ENCODE data around the gene CPPED1.

CPPED1 gene

DNA sequence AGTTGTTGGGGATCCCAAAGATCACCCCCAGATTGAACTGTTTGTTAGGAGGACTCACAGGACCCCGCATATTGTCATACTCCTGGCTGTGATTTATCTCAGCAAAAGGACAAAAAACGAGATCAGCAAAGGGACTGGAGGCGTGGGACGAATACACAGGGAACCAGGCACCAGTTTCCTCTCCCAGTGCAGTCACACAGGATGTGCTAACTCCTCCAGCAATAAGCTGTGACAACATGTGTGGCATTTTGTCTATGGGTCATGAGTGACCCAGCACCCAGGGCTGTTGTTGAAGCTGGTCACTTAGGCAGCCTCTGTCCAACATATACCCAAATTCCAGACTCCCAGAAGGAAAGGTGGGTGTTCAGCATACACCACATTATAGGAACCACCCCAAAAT lies 60.9 kb downstream of the CPPED1 start:
- FAIRE-seq, result no peak
- DNase-seq (ENCODE audit: insufficient read length, low spot score), result no peak

DNA sequence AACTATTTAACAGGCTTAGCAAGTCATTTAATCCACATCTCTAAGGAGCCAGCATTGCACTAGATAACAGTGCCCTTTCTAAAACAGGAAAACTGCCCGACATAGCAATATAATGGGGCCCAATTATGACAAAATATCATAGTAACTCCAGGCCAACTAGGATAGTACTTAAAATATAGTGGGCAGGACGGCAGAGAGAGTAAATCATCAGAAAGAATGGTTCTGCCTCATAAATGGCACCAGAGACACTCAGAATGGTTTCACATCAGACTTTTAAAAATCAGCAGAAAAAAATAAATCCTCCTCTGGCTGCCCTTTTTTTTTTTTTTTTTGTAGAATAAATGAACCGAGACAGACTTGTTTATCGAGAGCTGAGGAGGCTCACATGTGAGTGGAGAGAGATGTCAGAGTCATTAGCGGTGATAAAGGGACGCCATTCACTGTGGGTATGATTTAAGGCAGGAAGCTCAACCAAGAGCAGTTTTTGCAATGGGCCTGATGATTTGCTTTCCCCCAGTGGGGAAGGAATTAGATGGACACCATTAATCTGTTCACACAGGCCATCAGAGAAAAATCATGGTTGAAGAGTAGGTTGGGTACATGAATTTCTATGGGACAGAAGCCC lies 62.6 kb downstream of the CPPED1 start:
- no peak for DNase-seq (ENCODE audit: insufficient read length, low spot score)
- no peak for FAIRE-seq

DNA sequence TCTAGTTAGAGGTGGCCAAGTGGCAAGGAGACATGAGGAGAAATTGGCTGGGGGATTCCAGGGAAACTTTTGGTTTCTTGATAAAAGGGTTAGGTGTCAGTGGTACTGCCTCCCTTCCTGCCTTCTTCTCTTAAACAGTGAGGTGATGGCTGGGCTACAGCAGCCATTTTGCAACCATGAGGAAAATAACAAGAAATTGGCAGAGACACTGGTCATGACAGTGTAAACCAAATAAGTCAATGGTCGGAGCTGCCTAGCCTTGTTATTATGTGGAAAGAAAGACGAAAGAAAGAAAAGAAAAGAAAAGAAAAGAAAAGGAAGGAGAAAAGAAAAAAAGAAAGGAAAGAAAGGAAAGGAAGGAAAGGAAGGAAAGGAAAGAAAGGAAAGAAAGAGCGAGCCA lies 63.9 kb downstream of the CPPED1 start:
- FAIRE-seq, result no peak

DNA sequence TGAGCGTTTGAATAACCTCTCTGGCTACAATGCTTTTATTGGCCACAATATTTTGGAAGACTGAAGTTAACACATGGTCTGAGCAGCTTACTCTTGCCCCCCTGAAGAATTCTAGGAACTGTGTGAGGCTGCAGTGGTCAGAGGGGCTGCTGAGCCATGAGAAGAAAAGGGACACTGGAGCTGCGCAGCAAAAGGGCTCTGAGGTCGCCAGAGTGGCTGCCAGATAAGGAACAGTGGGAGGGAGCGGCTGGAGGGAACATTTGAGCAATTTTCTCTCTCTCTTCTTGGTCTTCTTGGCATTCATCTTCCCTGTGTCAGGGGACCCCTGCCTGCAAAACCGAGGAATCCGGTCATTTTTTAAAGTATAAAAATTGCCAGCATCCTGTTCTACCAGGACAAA lies 66.1 kb downstream of the CPPED1 start:
- FAIRE-seq, result no peak
- DNase-seq (ENCODE audit: insufficient read length, low spot score), result no peak

More for the DNA sequence above, 63.9 kb downstream of the CPPED1 start:
- DNase-seq (ENCODE audit: insufficient read length, low spot score), result no peak

DNA sequence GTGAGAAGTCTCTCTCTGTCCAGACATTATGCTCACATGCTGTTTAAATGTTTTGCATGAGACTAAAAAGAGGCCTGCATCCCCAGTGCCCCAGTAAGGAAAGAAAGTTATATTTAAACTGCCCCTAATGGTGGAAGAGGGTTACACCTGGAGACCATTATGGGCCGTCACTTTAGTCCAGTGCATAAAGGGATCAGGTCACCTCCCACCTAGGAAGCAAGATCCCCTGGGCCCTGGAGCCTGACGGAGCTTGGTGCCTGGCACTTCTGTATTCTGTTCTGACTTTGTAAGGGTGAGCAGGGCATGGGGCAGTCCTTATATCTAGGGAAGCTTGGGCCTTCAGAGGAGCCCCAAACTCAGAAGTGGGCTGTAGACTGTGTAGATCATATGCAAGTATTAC lies 67.9 kb downstream of the CPPED1 start:
- DNase-seq (ENCODE audit: insufficient read length, low spot score) (no peak), FAIRE-seq (no peak)

DNA sequence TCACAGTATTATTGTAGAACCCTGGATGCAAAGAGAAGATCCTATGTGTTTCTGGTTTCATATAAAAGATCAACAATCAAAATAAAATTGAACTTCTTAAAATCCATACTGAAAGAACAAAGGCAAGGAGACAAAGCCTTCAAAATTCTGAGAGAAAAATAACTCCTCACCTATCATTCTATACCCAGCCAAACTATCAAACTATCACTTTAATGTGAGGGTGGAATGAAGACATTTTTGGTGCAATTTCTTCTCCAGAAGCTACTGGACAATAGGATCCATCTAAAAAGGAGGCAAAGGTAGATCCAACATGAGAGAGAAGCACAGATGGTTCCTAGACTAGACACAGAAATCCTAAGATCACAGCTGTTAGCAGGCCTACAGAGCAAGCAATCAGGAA lies 71.1 kb downstream of the CPPED1 start:
- no peak for DNase-seq (ENCODE audit: insufficient read length, low spot score)
- FAIRE-seq, result no peak

DNA sequence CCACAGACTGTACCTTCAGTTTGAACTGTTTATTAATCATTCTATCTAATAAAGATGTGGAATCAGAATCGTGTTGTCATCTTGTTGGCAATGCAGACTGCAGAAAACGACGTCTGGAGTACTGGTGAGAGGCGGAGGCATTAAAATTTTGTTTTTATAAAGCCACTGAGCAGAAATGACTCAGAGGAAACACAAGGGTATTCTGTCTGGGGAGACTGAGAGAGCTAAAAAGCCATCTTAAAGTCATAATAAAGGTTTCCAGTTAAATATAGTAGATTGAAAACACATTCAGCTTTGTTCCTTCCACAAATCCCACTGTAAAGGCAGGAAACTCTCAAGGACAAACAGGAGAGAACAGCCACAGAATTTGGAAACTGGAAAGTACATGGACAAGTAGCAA lies 74.2 kb downstream of the CPPED1 start:
- no peak for DNase-seq (ENCODE audit: insufficient read length, low spot score)
- no peak for FAIRE-seq

DNA sequence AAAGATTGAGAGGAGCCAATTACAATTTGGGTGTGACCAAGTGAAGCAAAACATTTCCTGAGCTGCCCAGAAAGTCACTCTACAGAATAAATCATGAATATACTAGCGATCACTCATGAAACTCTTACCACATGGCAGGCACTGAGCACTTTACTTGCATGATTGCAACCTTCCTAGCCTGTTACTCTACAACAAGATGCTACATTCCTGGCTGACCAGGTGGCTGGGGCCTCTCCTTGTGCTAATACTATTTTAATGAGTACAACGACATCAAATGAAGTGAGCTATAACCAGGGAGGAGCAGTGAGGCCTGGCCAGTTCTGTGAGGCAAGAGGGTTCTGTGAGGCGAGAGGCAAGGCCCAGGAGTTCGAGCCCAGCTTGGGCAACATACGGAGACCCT lies 75.2 kb downstream of the CPPED1 start:
- DNase-seq (ENCODE audit: insufficient read length, low spot score), result no peak
- FAIRE-seq, result no peak

DNA sequence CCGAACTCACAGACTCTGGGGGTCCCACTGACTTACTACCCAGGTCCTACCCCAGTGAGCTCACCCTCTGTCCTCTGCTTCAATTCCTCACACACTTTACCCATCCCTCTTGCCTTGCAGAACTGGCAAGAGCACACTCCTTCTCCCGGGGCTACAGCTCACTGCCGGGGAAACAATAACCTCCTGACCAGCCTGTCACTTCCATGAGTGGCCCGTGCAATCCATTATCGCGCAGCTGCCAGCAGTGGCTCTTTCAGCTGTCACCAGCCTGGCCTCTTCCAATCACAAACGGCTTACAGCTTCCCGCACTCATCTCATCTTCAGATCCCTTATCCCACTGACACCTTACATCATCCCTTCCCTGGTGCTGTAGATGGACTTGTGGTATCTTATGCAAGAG lies 79.5 kb downstream of the CPPED1 start:
- DNase-seq (ENCODE audit: insufficient read length, low spot score), result no peak
- FAIRE-seq, result no peak

DNA sequence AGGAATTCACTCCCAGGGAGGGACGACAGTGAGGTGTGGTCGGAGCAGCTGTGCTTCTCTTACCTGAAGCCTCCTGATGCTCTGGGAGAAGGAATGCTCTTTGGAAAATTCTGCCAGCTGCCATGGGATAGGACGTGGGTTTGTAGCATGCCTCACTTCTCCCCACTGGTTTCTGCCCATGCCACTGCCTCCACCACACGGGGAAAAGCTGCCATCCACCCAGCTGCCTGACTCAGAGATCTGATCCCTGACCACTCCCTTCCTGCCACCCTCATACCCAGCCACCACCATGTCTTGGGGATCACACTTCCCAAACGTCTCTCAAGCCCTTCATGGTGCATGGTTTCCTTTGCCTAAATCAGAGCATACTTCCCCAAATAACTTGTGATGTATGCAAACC lies 80.0 kb downstream of the CPPED1 start:
- no peak for FAIRE-seq
- DNase-seq (ENCODE audit: insufficient read length, low spot score), result no peak

DNA sequence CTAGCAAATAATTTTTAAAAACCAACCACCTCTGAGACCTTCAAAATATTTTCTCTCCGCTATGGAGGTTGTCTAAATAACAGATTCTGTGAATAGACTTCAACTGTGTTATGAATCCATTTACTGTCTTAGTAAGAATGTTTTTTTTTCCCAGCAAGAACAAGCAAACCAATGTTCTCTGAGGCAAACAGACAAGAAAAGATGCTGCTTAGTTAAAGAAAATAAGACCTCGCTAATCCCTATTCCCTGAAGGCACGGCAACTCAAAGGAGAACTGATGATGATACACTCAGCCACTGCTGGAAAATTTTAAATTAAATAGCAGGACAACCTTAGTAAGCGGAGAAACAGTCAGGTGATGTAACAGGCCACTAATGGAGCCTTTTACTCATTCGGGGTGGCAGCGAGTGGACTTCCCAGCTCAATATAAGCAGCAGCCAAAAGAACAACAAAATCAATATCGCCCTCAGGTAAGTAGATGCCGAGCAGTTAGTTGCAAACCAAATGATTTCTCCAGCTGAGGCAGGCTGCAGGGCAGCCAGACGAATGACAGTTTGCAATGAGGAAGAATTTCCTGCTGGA lies 81.8 kb downstream of the CPPED1 start:
- no peak for FAIRE-seq
- DNase-seq (ENCODE audit: insufficient read length, low spot score), result no peak

DNA sequence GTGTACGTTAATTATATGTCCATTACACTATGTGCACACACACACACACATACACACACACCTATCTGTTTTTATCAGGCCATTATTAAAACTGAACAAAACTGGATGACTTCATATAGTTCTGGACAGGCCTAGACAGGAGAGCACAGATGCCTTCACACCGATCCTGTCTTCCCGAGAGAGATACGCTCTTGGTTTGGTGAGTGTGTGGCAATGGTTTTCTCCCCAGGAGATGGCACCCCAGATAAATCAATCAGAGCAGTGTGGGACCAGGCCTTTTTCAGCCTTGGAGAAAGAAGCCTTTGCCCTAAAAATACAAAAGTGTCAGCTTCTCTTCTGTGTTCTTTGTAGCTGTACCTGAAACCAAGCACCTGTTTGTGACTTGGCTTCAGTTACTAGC lies 83.7 kb downstream of the CPPED1 start:
- DNase-seq (ENCODE audit: insufficient read length, low spot score) (no peak), FAIRE-seq (no peak)

DNA sequence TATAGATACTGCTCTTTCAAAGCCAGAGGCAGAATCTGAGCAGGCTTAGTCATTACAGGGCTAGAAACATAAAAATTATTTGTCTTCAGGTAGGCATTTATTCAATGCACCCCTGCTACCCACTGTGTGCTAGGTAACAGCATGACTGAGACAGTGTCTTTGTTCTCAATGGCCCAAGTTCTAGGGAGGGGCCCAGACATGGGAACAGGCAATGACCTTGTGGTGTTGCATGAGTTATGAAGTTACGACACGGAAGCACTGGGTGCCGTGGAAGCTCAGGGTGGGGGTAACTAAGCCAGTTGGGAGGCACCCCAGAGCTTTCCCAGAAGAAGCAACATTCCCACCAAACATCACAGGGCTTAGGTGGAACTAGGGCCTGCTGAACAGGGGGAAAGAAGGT lies 87.0 kb downstream of the CPPED1 start:
- DNase-seq (ENCODE audit: insufficient read length, low spot score) (no peak), FAIRE-seq (no peak)

DNA sequence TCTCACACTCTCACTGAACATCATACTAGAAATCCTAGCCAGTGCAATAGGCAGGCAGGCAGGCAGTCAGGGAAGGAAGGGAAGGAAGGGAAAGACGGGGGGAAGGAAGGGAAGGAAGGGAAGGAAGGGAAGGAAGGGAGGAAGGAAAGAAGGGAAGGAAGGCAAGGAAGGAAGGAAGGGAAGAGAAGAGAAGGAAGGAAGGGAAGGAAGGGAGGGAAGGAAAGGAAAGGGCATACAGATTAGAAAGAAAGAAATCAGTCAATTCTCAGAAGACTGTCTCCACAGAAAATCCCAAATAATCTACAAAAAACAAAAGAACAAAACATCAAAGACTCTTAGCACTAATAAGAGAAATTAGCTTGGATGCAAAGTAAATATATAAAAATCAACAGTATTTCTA lies 93.9 kb downstream of the CPPED1 start:
- DNase-seq (ENCODE audit: insufficient read length, low spot score) (no peak), FAIRE-seq (no peak)

DNA sequence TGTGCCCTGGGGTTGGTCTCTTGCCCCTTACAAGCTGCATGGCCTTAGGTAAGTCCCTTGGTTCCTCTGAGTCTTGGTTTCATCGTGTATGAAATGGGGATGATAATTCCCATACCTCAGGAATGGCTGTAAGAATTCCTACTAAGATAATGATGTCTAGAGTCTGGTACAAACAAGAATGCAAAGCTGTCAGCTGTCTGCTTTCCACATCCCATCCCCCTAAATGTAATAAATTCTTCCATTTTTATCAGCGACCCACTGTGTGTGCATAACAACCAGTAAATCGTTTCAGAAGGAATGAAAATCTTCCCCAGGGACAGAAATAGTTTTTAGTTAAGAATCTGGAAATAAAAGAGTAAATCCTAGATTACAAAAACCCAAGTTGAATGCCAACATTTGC lies 95.4 kb downstream of the CPPED1 start:
- DNase-seq (ENCODE audit: insufficient read length, low spot score), result no peak
- FAIRE-seq, result no peak

DNA sequence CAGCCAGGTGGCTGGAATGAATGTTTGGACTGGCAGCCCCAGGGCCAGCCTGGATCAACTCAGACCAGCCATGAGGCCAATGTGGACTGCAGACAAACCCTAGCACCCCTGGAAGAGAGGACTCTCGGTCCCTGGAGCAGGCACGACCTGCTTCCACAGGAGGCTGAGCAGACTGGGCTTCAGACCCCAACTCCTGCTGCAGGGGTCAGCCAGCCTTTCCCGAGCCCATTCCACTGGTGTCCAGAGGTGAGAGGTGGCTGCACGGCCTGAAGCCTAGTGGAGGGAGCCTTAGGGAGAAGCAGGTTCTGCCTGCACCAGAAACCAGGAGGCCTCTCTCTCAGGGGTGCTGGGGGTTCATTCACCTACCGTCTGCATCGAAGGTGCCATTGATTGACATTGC lies 97.1 kb downstream of the CPPED1 start:
- no peak for FAIRE-seq

DNA sequence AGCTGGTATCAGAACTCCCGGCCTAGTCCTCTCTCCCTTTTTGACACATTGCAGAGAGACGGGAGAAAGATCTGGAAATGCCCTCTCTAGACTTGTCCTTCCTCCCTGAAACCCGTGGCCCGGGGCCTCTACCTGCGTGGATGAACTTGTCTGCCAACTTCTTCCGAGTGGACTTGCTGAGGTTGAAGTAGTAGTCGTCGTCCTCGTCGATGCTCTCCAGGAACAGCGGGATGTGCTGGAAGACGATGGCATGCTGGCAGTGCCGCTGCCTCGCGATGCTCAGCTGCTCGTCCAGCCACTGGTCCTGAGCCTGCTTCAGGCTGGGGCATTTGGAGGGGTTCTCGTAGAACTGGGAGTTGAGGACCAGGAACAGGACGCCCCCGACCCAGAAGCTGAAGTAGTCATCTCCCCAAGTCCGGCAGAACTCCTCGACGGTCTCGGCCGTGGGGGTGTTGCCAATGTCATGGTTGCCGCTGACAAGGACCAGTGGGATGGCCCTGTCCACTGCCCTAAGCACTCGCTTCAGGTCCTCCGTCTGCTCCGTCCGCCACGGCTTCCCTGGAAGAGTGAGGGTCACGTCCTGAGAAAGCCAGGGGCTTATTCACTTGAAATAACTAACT lies 99.1 kb downstream of the CPPED1 start:
- DNase-seq (ENCODE audit: insufficient read length, low spot score) (no peak), FAIRE-seq (no peak)

More for the DNA sequence above, 97.1 kb downstream of the CPPED1 start:
- no peak for DNase-seq (ENCODE audit: insufficient read length, low spot score)

DNA sequence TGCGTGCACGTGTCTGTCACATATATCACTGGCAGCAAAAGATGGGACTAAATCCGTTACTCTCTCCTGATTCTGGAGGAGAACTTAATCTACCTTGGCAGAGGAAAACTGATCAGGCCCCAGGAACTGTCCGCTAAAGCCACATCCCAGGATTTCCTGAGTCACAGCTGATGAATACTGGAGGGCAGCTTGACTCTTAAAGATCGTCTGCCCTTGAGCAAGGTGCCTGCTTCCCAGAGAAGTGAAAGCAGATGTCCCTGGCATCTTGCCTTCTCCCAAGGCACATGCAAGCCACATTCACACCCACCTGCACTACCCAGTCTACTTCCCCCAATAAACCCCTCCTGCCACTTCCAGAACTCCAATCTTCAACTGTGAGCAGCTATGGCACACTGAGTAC lies 99.8 kb downstream of the CPPED1 start:
- no peak for DNase-seq (ENCODE audit: insufficient read length, low spot score)
- no peak for FAIRE-seq

DNA sequence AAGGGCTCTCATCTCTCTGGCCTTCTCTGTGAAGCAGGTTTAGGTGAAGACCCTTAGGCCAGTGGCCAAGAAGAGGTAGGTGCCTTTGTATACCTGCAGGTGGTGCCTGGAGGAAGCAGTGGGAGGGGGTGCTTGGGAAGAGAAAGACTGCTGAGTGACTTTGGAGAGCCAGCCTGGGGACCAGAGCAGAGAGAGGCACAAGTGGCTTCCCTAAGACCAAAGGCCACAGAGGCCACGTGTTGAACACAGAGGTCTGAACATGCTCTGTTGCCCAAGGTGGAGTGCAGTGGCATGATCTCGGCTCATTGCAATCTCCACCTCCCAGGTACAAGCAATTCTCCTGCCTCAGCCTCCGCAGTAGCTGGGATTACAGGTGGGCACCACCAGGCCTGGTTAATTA lies 103.5 kb downstream of the CPPED1 start:
- DNase-seq (ENCODE audit: insufficient read length, low spot score) (no peak), FAIRE-seq (no peak)

DNA sequence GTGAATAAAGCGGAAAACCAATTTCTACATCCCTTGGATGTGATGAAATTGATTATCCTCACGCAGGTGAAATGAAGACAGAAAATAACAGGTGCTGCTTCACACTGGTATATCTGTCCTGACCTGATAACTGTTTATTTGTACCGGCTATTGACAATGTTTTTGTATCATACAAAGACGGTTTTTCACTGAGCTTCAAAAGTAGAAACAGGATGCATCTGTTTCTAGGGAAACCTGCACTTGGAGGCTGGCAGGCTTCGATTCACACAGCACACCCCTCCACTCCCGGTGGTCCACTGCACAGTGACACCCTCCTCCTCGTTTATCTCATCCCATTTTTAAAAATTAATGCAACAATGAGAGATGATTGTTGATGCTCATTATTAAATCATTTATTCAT lies 104.5 kb downstream of the CPPED1 start:
- DNase-seq (ENCODE audit: insufficient read length, low spot score) (no peak), FAIRE-seq (no peak)

DNA sequence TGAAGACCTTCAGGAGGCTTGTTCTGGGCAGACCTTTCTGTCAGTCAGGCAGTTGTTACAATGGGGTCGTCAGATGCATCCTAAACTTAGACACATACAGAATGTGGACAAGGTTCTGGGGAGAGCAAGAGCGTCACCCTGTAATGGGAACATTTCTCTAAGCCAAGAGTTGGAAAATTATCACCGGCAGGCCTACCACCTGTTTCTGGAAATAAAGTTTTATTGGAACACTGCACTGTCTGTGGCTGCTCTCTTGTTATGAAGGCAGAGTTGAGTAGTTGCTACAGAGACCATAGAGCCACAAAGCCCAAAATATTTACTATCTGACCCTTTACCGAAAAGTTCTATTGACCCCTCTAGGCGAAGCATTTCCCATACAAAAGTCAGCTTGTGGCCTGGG lies 106.2 kb downstream of the CPPED1 start:
- DNase-seq (ENCODE audit: insufficient read length, low spot score) (no peak), FAIRE-seq (no peak)

DNA sequence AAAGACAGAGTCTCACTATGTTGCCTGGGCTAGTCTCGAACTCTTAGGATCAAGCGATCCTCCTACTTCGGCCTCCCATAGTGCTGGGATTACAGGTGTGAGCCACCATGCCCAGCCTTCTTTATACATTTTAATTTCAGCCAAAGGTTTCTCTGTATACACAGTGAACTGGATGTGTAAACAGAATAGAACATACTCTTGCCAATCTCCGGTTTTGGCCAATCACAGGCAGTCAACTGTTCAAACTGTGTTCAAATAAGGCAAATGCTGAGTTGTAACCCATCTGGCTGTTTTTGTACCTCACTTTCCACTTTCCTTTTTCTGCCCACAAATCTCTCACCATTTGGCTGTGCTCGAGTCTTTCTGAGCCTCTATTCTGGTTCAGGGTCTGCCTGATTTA lies 108.2 kb downstream of the CPPED1 start:
- FAIRE-seq, result no peak
- DNase-seq (ENCODE audit: insufficient read length, low spot score), result no peak

DNA sequence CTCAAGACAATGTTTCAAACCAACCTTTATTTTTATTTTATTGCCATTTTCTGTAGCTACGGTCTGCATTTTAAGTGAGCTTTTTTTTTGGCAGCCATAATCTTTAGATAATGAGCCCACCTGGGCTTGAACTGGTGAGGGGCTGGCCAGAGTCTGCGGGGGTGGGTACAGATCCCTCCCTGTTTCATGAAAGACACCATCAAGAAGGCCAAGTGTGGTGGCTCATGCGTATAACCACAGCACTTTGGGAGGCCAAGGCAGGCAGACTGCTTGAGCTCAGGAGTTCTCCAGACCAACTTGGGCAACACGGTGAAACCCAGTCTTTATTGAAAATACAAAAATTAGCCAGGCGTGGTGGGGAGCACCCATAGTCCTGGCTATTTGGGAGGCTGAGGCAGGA lies 113.7 kb downstream of the CPPED1 start:
- DNase-seq (ENCODE audit: insufficient read length, low spot score) (no peak), FAIRE-seq (no peak)

Data from HTR-8/SVneo (cell line).